GM19455 (cell line): ENCODE results near the gene GLDC.

Experiments
- ATAC-seq: cut with Tn5 transposase; IDR thresholded peaks from one replicate; pipeline ENCODE4 v1.9.1; 2021; ENCODE audit not compliant: unreplicated experiment

The GLDC gene

GRCh38 chr9:6665628-6666027 is 20.1 kb upstream of the GLDC start:
- ATAC-seq: no peak

- ATAC-seq: no peak
Observed at GRCh38 chr9:6664204-6664680, 18.7 kb upstream of the GLDC start.

- ATAC-seq: no peak
Observed at GRCh38 chr9:6660512-6660911, 15.0 kb upstream of the GLDC start.

DNA sequence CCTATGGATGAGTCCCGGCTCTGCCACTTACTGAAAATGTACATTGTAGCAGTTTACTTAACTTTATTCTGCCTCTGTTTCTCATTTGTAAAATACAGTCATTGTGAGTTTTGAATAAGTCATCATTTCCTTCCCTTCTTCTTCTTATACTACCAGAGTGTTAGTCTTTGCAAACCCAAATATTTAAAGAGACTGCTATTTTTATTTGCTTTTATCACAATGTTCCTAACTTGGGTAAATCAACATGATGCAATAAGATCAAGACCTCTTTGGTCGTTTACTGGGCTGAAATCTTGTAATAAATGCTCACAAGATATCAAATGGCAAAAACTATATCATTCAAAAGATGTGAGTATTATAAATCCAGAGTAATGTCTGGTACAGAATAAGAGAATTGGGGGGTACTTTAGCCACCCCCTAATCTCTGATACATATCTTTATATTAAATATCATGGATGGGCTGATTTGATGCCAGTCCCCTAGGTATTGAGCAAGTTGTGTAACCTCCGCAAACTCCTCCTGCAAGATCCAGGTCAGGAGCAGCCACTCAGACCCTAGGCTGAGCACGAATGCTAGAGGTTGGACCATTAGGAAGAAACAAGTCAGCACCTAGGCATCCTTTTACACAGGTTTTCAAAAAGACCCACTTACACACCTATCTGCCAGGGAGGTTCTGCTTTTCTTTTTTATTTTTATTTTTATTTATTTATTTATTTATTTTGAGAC is 13.3 kb upstream of the GLDC start:
- ATAC-seq: no peak

GRCh38 chr9:6656614-6657300 is 11.2 kb upstream of the GLDC start:
- no peak for ATAC-seq

GRCh38 chr9:6655036-6655435 is 9.5 kb upstream of the GLDC start:
- ATAC-seq: peak; percentile 86

- ATAC-seq: no peak
Observed at GRCh38 chr9:6646293-6646636, 736 bp upstream of the GLDC start.

- ATAC-seq: peak; percentile 39
Observed at GRCh38 chr9:6645105-6645354, 499 bp downstream of the GLDC start.

- ATAC-seq: no peak
Observed at GRCh38 chr9:6644346-6645104, 1.0 kb downstream of the GLDC start.

DNA sequence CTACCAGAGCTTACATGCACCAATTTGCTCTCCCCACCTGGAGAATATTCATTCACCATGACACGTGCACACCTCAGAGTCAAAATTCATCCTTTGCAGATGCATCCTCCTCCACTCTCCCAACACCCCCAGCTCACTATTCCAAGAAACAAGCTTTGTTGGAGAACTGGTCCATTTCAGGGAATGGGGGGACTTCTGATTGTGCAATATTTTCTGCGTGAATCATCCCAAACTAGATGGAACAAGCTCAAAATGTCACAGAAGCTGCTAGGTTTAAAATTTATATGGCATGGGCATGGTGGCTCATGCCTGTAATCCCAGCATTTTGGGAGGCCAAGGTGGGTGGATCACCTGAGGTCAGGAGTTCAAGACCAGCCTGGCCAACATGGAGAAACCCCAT is 3.6 kb downstream of the GLDC start:
- ATAC-seq: no peak

DNA sequence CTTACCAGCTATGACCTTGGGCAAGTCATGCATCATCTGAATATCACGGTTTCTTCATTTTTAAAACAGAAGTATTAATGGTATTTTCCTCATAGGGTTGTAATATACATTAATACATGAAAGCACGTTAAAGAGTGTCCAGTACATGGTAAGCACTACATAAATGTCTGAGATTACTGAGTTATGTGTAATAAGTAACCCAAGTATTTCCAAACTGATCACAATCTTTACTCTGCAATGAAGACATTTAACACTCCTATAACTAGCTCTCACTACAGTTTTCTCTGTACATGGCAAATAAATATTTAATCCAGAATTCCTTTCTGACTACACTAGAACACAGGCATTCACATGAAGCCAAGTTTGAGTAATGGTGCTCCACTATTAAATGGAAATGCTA is 4.0 kb downstream of the GLDC start:
- no peak for ATAC-seq

GRCh38 chr9:6641056-6641455 is 4.5 kb downstream of the GLDC start:
- no peak for ATAC-seq

- ATAC-seq: no peak
Observed at GRCh38 chr9:6640268-6641051, 5.1 kb downstream of the GLDC start.

- ATAC-seq: no peak
Observed at GRCh38 chr9:6639622-6640021, 5.9 kb downstream of the GLDC start.

- no peak for ATAC-seq
Observed at GRCh38 chr9:6634444-6634843, 11.1 kb downstream of the GLDC start.

DNA sequence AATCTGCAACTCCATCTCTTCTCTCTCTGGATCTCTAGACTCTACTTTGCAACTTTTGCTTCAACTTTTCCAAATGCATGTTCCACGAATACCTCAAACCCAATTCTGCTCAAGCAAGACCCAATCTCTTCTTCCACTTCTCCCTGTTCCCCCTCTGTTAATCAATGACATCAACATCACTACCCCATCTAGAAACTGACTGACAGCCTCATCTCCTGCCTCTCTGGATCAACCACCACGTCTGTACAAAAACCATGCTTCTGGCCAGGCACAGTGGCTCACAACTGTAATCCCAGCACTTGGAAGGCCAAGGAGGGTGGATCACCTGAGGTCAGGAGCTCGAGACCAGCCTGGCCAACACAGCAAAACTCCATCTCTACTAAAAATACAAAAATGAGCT is 12.2 kb downstream of the GLDC start:
- no peak for ATAC-seq

GRCh38 chr9:6632516-6633183 is 12.9 kb downstream of the GLDC start:
- peak; percentile 80 for ATAC-seq

GRCh38 chr9:6631207-6631512 is 14.4 kb downstream of the GLDC start:
- peak; percentile 48 for ATAC-seq

GRCh38 chr9:6630502-6631206 is 14.9 kb downstream of the GLDC start:
- ATAC-seq: peak; percentile 84

DNA sequence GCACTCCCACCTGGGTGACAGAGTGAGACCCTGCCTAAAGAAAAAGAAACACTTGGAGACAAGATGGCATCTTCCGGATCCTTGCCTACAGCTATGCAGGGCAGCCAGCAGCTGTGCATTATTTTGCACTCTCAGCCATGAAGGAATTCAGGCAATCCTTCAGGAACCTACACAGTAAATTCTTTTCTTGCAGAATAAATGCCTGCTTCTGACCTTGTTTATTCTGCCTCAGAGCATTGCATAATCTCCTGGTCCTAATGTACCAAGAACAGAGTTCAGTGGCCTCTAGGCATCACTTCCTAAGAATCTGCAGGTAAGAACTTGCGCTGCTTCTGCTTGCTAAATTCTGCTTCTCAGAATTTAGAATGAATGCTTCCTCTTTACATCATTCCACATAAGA is 16.8 kb downstream of the GLDC start:
- no peak for ATAC-seq

GRCh38 chr9:6625363-6625762 is 20.2 kb downstream of the GLDC start:
- no peak for ATAC-seq
